ENCODE measurements around the gene ALOX5AP. TPM values are rescaled to one million over a fixed set of nuclear protein-coding genes. Genes with fewer than 3 reads are reported as not detected.

ALOX5AP gene
- total RNA-seq, 1 donor from 2014 or later: 0.57 TPM

DNA sequence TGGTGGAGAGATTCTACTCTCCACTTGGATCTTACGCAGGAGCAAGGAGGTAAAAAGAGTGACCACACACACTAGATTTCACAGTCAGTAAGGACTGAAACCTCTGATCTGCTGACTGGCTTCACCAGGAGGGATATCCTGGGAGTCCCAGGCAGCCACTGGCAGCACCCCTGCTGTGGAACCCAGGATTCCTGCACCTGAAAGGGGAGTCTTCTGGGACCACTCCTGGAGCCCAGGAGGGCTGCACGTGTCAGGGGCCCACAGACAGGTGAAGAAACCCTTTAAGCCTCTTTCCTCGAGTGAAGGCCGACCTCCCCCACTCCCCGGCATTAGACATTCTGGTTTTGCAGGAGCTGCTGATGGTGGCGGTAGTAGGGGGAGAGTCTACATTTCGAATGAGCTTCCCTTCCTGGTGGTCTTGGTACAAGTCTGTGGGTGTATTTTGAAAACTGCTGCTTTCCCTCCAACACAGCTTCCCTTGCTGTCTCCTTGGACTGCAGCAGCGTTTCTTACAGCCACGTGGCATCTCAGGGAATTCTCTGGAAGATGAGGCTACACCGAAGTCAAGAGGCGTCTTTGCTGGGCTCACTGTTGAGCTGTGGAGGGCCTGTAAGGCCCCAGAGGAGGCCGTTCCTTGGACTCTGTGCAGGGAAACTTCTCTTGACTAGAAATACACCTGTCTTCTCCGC is 62.6 kb downstream of the ALOX5AP start:
- Mint-ChIP-seq H3K4me3 (ENCODE audit: unreplicated experiment) (no peak overlapping the region), H3K36me3 (ENCODE audit: low read depth) (no peaks in the 10 kb centered on the region), H3K4me1 (ENCODE audit: low read depth) (peaks cover 39% of the 10 kb centered on the region), H3K27ac (ENCODE audit: unreplicated experiment) (no peak overlapping the region), H3K27me3 (ENCODE audit: low read depth) (no peaks in the 10 kb centered on the region), H3K9me3 (ENCODE audit: low read depth) (no peaks in the 10 kb centered on the region)
- peak; percentile 56 for DNase-seq (ENCODE audit: low spot score)
- TF ChIP-seq, protein P1, sequence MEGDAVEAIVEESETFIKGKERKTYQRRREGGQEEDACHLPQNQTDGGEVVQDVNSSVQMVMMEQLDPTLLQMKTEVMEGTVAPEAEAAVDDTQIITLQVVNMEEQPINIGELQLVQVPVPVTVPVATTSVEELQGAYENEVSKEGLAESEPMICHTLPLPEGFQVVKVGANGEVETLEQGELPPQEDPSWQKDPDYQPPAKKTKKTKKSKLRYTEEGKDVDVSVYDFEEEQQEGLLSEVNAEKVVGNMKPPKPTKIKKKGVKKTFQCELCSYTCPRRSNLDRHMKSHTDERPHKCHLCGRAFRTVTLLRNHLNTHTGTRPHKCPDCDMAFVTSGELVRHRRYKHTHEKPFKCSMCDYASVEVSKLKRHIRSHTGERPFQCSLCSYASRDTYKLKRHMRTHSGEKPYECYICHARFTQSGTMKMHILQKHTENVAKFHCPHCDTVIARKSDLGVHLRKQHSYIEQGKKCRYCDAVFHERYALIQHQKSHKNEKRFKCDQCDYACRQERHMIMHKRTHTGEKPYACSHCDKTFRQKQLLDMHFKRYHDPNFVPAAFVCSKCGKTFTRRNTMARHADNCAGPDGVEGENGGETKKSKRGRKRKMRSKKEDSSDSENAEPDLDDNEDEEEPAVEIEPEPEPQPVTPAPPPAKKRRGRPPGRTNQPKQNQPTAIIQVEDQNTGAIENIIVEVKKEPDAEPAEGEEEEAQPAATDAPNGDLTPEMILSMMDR (IDR thresholded peaks at IDR 0.05): no peak

GRCh38 chr13:30798776-30799355 is 63.5 kb downstream of the ALOX5AP start:
- Mint-ChIP-seq H3K9me3 (ENCODE audit: low read depth) (no peaks in the 10 kb centered on the region), H3K27ac (ENCODE audit: unreplicated experiment) (peak overlapping the region; percentile 45), H3K4me3 (ENCODE audit: unreplicated experiment) (no peak overlapping the region), H3K4me1 (ENCODE audit: low read depth) (peaks cover 44% of the 10 kb centered on the region), H3K27me3 (ENCODE audit: low read depth) (no peaks in the 10 kb centered on the region), H3K36me3 (ENCODE audit: low read depth) (no peaks in the 10 kb centered on the region)
- TF ChIP-seq, protein P1 (IDR thresholded peaks at IDR 0.05): no peak
- no peak for DNase-seq (ENCODE audit: low spot score)

GRCh38 chr13:30799356-30799824 is 64.0 kb downstream of the ALOX5AP start:
- peaks cover 47% of the 10 kb centered on the region for H3K4me1 Mint-ChIP-seq (ENCODE audit: low read depth)
- H3K27ac Mint-ChIP-seq (ENCODE audit: unreplicated experiment): peak overlapping the region; percentile 9
- no peak overlapping the region for H3K4me3 Mint-ChIP-seq (ENCODE audit: unreplicated experiment)
- H3K9me3 Mint-ChIP-seq (ENCODE audit: low read depth): no peaks in the 10 kb centered on the region
- TF ChIP-seq, protein P1 (IDR thresholded peaks at IDR 0.05): no peak
- H3K36me3 Mint-ChIP-seq (ENCODE audit: low read depth): no peaks in the 10 kb centered on the region
- no peak for DNase-seq (ENCODE audit: low spot score)
- no peaks in the 10 kb centered on the region for H3K27me3 Mint-ChIP-seq (ENCODE audit: low read depth)

GRCh38 chr13:30800107-30800506 is 64.8 kb downstream of the ALOX5AP start:
- DNase-seq (ENCODE audit: low spot score): no peak
- TF ChIP-seq, protein P1 (IDR thresholded peaks at IDR 0.05): no peak
- H3K27me3 Mint-ChIP-seq (ENCODE audit: low read depth): no peaks in the 10 kb centered on the region
- no peaks in the 10 kb centered on the region for H3K36me3 Mint-ChIP-seq (ENCODE audit: low read depth)
- no peak overlapping the region for H3K4me3 Mint-ChIP-seq (ENCODE audit: unreplicated experiment)
- peaks cover 52% of the 10 kb centered on the region for H3K4me1 Mint-ChIP-seq (ENCODE audit: low read depth)
- no peaks in the 10 kb centered on the region for H3K9me3 Mint-ChIP-seq (ENCODE audit: low read depth)
- no peak overlapping the region for H3K27ac Mint-ChIP-seq (ENCODE audit: unreplicated experiment)

DNA sequence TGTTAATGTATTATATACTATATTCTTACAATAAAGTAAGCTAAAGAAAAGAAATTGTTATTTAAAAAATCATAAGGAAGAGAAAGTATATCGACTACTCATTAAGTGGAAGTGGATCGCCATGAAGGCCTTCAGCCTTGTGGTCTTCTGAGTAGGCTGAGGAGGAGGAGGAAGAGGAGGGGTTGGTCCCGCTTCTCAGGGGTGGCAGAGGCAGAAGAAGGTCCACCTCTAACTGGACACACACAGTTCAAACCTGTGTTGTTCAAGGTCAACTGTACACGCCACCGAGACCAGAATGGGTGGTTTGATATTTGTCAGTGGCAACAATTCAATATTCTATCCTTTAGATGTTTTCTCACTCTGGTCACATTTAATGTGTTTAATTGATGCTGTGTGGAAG is 67.2 kb downstream of the ALOX5AP start:
- Mint-ChIP-seq H3K36me3 (ENCODE audit: low read depth) (no peaks in the 10 kb centered on the region), H3K27me3 (ENCODE audit: low read depth) (no peaks in the 10 kb centered on the region), H3K27ac (ENCODE audit: unreplicated experiment) (peak overlapping the region; percentile 47), H3K4me1 (ENCODE audit: low read depth) (peaks cover 55% of the 10 kb centered on the region), H3K4me3 (ENCODE audit: unreplicated experiment) (peak overlapping the region; percentile 28), H3K9me3 (ENCODE audit: low read depth) (no peaks in the 10 kb centered on the region)
- TF ChIP-seq, protein P1 (IDR thresholded peaks at IDR 0.05): no peak
- DNase-seq (ENCODE audit: low spot score): no peak
